Activated CD4-positive, alpha-beta T cell treated with anti-CD3 and anti-CD28 coated beads, Interleukin-2, amount 50 U/mL, for 1 hour (primary cell): ENCODE measurements around the gene ETV3L.
A peak's percentile ranks its signal among the peaks of the same experiment; 100 is the strongest.
"Not testable (repeated sequence)": the region's sequence is repeated elsewhere in the genome, so short reads cannot be mapped to it uniquely, and the experiment has no call there.

Source experiments
- DNase-seq: peaks from one replicate; pipeline ENCODE4 v3.0.0-alpha.2; 2020

The ETV3L gene

GRCh38 chr1:157069601-157070000 lies 30.0 kb downstream of the ETV3L start:
- DNase-seq = no peak

- DNase-seq = not testable (repeated sequence)
Observed at GRCh38 chr1:157059241-157059640, 40.4 kb downstream of the ETV3L start.

DNA sequence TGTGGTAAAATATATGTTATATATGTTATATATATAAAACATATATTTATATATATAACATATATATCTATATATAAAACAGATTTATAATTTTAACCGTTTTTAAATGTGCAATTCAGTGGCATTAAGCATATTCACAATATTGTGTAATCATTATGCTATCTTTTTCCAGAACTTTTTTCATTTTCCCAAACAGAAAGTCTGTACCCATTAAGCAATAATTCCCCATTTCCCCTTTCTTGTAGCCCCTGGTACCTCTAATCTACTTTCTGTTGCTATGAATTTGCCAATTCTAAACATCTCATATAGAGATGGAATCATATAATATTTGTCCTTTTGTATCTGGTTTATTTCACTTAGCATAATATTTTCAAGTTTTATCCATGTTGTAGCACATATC lies 43.3 kb downstream of the ETV3L start:
- DNase-seq = no peak

DNA sequence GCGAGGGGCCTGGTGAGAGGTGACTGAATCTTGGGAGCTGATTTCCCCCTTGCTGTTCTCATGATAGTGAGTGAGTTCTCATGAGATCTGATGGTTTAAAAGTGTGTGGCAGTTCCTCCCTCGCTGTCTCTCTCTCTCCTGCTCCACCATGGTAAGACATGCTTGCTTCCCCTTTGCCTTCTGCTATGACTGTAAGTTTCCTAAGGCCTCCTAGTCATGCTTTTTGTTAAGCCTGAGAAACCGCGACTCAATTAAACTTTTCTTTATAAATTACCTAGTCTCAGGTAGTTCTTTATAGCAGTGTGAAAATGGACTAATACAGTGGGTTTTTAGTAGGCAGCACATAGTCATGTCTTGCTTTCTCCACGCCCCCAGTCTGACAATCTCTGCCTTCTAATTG lies 43.9 kb downstream of the ETV3L start:
- not testable (repeated sequence) for DNase-seq

DNA sequence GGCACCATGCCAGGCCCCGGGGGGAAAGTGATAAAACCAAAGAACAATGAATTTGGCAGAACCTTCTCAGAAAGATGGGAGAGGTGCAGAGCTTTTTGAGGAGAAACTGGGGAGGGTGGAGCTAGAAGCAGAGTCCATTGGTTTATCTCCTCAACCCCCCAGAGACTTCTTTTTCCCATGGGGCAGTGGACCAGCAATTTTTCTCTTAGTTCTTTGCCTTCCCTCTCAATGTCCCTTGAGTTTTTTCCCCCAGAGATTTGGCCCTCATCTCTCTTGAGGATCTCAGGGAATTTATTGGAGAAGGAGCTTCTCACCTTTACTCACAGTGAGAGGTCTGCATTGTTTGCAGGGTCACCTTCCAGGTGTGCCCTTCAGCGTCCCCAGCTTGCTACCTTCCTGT lies 48.8 kb downstream of the ETV3L start:
- no peak for DNase-seq

DNA sequence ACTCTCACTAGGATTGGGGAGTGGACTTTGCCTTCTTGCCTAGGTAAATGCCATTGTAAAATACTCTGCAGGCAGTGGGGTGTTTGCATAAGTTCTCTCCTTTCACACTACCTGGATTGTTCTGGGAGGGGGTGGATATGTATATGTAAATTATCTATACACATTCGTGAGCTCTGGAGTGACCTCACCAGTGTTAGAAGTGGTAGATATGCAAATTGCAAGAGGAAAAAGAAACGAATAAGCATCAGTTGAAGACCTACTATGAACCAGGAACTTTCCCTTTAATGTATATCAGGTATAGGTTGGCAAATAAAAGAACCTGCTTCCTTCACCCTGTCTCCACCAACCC lies 52.6 kb downstream of the ETV3L start:
- no peak for DNase-seq

DNA sequence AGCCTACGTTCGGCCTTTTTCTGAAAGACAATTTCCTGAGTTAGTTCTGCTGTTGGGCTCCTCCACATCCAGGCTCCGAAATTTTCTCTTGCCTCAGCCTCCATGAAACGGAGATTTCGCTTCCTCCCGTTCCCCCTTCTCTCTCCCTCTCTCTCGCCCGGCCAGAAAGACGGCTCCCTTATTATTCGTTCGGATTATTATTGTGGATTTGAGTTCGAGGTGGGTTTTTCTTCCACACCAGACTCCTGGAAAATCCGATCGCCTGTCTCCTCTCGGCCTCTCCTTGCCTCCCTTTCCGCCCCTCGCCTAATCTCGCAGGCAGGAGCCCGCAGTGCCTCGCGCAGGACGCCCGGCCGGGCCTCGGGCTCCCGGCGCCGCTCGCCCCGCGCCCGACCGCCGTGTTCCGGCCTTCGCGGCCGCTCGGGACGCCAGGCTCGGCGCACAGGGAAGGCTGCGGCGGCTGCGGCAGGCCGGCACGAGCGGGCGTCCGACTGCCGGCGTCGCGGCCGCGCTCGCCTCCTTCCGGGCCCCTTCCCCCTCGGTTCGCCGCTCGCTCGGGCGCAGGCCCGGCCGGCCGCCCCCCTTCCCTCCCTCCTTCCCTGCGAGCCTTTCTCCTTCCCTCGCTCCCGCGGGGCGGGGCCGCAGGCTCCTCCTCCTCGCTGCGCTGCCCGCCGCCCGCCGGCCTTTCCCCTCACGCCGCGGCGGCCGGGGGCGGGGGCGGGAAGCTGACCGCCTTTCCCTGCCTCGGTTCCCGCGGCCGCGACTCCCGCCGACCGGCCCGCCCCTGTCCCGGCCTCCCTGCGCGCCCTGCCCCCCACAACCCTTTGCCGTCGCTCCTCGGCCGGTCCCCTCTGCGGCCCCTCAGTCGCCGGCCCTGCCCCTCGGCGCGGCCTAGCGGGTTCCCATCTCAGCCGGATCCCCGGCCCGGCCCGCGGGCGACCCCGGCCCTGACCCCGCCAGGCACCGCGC lies 54.1 kb downstream of the ETV3L start, which contains the start of gene ARHGEF11:
TSS of gene ARHGEF11 (minus strand) at position 493 of the 969 bp plus-strand sequence. CDS start 1,412 bp downstream, outside the sequence.
- DNase-seq = peak; percentile 6

GRCh38 chr1:157044326-157044725 lies 55.3 kb downstream of the ETV3L start:
- DNase-seq = no peak

- no peak for DNase-seq
Observed at GRCh38 chr1:157043685-157044084, 55.9 kb downstream of the ETV3L start.

DNA sequence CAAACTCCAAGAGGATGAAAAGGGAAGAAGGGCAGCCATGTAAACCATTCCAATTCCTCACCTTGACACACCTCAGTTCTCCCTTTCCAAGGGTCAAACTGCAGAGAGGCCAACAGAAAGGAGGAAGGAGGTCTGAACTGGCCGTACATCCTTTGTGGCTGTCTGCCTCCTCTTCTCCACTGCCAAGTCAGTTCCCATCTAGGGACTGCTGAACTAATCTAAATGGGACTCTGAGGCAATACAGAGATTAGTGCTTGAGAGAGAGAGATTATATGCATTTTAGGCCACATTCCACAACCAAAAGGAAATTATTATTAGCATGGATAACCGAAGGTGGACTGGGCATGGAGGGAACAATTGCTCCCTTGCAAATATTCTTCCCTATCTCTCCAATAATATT lies 56.8 kb downstream of the ETV3L start:
- no peak for DNase-seq
